Sciatic nerve (tissue), 2 donors: Measurements from ENCODE around the gene GUK1. TPM values are rescaled to one million over a fixed set of nuclear protein-coding genes. Genes with fewer than 3 reads are reported as not detected.
A peak's percentile ranks its signal among the peaks of the same experiment; 100 is the strongest.

ENCODE experiments used
- ATAC-seq: fragments of 200-7000 bp; cut with Tn5 transposase; one replicate; pipeline ENCODE4 v1.9.1; 2020; ENCODE audit warnings: mild to moderate bottlenecking, moderate library complexity
- DNase-seq: peaks from one replicate; pipeline ENCODE4 v3.0.0-alpha.2; 2020; ENCODE audit warnings: low spot score
- intact Hi-C: fragments of 100-400 bp; cut with DNase I; formaldehyde crosslinking; loops from one replicate; pipeline ENCODE4 v1.14.2; 2022
- total RNA-seq: library from RNA; stranded (reverse); fragmentation: NEBNext Ultra II Directional; extraction: Animal tissue kit (Norgen Biotek cat#: 25700); gene quantifications from one replicate; pipeline ENCODE4 v1.2.1, GENCODE V29; 2021
- donor health status: DM: no; HTN: no; CAD: no.
- donor health status: DM: no; HTN: no; CAD: no.

GUK1 gene
- total RNA-seq, 1 donor from 2014 or later = 250 TPM

DNA sequence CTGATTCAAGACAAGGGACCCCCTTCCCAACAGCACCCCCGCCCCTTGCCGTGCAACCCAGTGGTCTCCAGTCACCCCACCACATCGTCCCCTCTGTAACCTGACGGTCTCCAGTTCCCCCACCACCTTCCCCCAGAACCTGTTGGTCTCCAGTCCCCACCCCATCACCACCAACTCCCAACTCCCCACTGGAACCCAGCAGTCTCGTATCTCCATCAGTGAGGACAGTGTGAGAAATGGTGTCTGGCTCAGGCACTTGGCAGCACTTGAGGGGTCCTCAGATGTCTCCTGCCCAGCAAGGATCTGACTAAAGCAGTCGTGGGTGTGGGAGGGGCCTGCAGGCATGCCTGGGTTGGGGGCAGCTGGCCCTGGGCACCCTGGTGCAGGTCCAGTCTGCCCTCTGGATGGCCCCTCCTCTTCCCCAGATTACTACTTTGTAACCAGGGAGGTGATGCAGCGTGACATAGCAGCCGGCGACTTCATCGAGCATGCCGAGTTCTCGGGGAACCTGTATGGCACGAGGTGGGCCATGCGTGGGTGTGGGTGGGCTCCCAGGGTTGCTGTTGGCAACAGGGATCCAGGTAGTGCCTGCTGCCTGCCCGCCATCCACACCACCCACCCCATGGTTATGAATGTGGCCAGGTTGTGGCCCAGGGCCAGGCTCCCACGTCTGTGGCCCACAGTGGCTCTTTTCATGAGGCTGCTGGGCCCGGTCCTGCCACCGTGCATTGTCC, 6.5 kb downstream of the GUK1 start:
- intact Hi-C loops = no loop called here
- no peak for ATAC-seq
- DNase-seq = no peak

- ATAC-seq (no peak), DNase-seq (no peak)
- intact Hi-C loops = no loop called here
Observed at GRCh38 chr1:228147151-228147693, 7.1 kb downstream of the GUK1 start.

DNA sequence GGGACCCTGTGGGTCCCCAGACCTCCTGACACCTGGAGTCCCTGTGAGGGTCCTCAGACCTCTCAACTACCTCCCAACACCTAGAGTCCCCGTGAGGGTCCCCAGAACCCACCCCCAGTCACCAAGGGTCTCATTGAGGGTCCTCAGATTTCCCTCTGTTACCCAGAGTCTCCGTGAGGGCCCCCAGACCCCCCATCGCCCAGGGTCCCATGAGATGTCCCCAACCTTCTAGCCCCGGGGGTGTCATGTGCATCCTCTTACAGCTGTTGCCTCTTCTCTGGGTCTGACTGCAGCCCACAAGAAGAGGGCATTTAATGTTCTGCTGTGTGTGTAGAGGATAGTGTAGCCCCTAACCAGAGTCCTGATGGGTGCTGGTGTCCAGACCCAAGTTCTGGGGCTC, 7.7 kb downstream of the GUK1 start:
- ATAC-seq (no peak), DNase-seq (no peak)
- intact Hi-C loops = no loop called here

DNA sequence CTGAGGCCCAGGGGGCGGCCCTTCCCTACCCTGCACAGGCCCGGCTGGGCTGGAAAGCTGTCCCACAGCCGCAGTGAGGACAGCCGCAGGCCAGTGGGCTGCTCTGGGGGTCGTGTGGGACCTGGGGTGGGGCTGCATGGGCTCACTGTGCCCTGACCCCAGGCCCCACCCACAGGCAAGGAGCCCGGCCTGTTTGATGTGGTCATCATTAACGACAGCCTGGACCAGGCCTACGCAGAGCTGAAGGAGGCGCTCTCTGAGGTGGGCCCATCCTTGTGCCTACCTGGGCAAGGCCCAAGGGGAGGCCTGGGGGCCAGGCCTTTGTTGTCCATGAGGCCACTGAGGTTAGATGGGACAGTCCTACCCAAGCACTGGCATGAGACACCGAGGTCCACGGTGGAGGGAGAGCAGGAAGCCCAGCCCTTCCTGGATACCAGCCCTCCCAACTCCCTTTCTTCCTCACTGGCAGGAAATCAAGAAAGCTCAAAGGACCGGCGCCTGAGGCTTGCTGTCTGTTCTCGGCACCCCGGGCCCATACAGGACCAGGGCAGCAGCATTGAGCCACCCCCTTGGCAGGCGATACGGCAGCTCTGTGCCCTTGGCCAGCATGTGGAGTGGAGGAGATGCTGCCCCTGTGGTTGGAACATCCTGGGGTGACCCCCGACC, 8.2 kb downstream of the GUK1 start:
- intact Hi-C loops = no loop called here
- ATAC-seq = no peak
- no peak for DNase-seq

GRCh38 chr1:228148935-228149405, 8.9 kb downstream of the GUK1 start:
- ATAC-seq (peak; percentile 0), DNase-seq (no peak)
- intact Hi-C loops = no loop called here

GRCh38 chr1:228149406-228150119, 9.5 kb downstream of the GUK1 start, which contains the start of gene GJC2:
Gene GJC2 (plus strand): TSS chr1:228149930. CDS start chr1:228157759, 7,829 bp downstream.
- DNase-seq (peak; percentile 78), ATAC-seq (peak; percentile 69)
- intact Hi-C loops = no loop called here

- peak; percentile 3 for ATAC-seq
- DNase-seq = no peak
- intact Hi-C loops = no loop called here
Observed at GRCh38 chr1:228150120-228150460, 10.0 kb downstream of the GUK1 start.

DNA sequence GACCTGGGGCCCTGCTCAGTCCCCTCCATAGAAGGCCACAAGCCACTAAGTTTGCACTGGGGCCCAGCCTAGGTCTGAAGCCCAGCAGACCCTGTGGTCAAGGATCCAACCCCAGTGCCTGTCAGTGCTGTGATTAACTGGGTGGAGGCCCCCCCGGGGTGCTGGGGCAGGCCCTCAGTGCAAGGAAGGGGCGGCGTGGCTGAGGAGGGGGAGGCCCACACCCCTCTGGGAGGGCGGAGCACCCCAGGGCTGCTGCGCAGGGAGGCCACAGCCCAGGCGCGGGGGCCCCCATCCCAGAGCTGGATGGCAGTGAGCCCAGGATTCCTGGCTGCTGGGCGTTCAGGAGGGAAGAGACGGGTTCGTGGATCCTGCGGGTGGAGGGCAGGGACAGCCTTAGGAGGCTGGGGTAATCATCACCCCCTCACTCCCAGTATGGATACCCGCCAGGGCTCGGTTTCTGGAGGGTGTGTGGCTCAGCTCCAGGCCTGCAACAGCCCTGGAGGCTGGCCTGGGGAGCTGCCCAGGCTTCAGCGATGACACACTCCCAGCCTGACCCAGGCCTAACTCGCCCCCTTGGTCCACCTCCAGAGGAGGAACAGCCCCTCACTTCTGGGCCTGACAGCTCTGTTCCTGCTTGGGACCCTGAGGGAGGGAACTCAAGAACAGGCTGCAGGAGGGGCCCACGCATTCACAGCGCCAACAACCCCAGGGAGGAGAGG, 10.5 kb downstream of the GUK1 start:
- ATAC-seq (peak; percentile 54), DNase-seq (peak; percentile 84)
- intact Hi-C loops = no loop called here

DNA sequence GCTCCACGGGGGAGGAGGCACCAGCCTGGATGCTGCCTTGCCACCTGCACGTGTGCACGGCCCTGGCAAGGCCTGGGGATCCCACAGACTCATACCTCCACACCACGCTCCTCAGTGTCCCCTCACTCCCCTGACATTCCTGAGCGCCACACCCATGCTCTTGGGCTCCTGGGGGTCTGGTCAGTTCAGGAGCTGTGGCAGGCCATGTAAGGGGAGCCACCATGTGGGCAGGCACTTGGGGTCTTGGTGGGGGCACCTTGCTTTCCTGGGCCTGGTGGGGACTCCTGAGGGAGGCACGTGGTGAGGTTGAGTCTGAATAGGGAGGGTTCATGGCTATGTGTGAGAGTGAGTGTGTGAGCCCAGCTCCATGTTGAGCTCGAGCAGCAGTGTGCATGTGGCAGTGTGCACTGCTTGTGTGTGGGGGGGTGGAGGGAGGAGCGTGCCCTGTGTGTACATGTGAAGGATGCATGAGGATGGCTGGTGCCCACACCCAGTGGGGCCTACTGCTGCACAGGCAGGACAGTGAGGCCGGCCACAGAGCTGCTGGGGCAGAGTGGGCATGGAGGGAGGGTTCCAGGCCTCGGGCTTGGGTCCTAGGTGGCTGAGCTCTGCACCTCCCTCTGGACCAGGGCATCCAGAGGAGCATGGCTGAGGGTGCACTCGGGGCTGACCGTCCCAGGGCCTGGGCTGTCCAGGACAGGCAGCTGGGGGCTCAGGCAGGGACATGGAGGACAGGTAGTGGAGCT, 11.3 kb downstream of the GUK1 start:
- DNase-seq (peak; percentile 59), ATAC-seq (no peak)
- intact Hi-C loops = no loop called here

- DNase-seq = peak; percentile 60
- intact Hi-C loops = no loop called here
- no peak for ATAC-seq
Observed at GRCh38 chr1:228152097-228152917, 12.2 kb downstream of the GUK1 start.

GRCh38 chr1:228152918-228153258, 12.8 kb downstream of the GUK1 start:
- ATAC-seq = no peak
- intact Hi-C loops = no loop called here
- peak; percentile 57 for DNase-seq

DNA sequence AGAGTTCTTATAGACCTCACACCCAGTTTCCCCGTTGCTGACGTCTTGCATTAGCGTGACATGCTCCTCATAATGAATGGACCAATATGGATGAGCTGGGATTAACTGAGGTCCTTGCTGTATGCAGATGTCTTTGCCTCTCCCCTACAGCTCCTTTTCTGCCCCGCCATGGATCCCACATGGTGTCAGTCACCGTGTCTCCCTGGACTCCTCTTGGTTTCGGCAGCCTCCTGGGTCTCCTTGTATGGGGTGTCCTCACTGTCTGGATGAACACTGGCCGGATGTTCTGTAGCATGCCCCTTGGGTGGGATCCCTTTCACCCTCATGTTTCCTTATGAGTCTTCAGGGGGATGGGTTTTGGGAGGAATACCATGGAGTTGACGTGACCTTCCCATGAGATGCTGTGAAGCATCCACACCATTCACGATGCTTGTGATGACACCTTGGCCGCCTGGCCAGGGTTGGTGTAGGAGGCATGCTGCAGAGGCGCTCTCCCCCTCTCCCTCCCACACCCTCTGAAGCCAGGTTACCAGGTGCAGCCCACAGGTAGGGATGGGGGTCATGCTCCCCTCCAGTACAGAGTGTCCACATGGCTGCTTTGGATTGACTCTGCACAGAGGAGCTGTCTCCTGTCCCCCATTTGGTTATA, 14.1 kb downstream of the GUK1 start:
- no peak for ATAC-seq
- intact Hi-C loops = no loop called here
- peak; percentile 52 for DNase-seq

DNA sequence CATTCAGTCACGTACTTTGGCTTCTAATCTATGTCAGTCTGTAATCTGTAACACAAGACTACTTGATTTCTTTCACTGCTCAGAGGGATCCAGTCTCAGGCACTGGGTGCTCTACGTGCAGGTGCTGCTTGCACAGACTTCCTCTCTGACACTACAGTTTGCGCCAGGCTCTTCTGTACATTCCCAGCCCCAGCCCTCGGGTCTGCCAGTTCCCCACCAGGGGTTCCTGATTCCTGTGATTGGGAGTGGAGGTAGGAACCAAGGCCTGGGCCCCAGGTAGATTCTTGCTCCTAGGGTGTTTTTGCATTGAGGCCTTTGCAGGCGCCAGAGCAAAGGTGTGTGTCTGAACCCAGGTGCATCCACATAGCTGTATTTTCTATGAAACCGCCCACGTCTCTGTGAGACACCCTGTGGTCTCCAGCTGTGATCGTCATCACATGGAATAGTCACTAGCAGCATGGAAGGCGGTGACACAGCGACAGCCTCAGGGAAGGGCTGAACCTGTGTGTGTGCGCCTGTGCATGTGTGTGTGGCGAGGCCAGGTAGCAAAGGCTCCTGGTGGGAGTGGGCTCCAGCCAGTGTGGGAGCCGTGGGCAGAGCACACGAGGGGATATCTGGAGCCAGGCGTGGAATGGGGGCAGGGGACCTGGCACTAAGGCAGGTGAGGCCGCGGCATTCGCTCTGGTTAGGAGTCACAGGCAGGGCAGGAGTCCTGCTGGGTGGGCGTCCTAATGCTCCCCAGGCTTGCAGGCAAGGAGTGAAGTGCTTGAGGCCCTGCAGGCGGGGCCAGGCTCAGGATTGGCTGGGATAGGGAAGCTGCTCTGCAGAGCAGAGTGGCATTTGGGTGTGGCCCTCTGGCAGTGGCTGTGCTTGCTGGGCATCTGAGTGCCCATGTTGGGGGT, 14.8 kb downstream of the GUK1 start:
- DNase-seq (peak; percentile 56), ATAC-seq (no peak)
- intact Hi-C loops = no loop called here

DNA sequence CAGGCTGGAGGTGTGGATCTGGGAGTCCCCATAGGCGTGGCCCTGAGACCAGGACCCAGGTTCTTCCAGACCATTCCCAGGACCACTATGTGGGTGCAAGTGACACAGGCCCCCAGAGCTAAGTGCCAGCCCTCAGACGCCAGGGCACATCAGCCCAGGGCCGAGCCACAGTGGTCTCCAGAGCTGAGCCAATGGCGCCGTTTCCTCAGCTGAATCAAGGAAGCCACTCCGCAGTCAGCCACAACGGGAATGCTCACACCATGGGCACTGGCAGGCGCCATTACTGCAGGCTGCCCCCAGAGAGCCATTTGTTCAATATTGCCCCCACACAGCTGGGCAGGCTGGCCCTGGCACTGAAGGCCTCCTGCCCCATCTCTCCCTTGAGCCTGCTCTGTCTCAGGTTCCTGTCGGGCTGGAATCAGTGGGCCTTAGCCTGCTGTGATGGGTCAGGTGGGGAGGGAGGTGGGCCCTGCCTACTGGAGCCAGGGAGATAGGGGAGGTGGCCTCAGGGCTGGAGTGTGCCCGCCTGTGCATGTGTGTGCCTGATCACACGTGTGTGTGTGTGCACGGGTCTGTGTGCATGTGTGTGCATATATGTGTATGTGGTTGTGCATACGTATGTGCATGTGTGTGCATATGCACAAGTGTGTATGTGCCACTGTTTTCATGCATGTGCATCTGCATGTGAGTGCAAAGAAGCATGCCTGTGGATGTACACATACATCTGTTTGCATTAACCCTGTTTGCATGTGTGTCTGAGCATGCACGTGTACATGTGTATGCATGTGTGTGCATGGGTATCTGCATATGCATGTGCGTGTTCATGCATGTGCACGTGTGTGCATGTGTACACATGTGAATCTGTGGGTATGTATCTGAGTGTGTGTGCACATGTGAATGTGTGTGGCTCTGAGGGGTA, 15.8 kb downstream of the GUK1 start:
- DNase-seq = peak; percentile 51
- no peak for ATAC-seq
- intact Hi-C loops = no loop called here

DNA sequence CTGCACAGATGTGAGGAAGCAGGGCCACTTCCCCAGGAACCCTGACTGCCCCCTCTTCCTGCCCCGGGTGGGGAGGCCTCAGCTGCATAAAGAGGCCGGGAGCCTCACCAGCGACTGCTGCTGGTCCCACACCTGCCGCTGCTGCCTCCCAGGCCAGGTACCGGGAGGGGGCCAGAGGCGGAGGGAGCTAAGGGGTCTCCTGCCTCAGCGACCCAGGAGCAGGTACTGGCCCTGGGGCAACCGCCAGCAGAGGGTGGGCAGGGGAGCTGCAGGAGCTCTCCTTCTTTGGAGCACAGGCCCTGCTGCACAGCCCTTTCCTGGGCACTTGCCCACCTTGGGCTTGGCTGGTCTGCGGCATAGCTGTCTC, 16.4 kb downstream of the GUK1 start:
- DNase-seq = peak; percentile 57

More for the DNA sequence above, 16.4 kb downstream of the GUK1 start:
- intact Hi-C loops = no loop called here
- no peak for ATAC-seq
